DND-41 (cell line): ENCODE data around the gene TENT4B.

Experiments
- ATAC-seq: fragments of 200-7000 bp; cut with Tn5 transposase; 3 replicates; pipeline ENCODE4 v1.9.1; 2021; ENCODE audit warnings: low read depth; ENCODE audit not compliant: insufficient read depth
- DNase-seq: peaks from one replicate; pipeline ENCODE4 v3.0.0-alpha.2; 2020
- H2AFZ ChIP-seq: 2 replicates; pipeline ENCODE4 v1.6.0; 2012; ENCODE audit warnings: low read depth, low read length
- H3K27ac ChIP-seq: 2 replicates; pipeline ENCODE4 v1.5.1; 2012; ENCODE audit warnings: low read length, inconsistent platforms
- H3K27me3 ChIP-seq: fragments of 200-600 bp; sonication (generic); 2 replicates; pipeline ENCODE4 v1.6.0; 2012; ENCODE audit warnings: low read length, mild to moderate bottlenecking, inconsistent platforms; ENCODE audit not compliant: insufficient read depth, poor library complexity
- H3K36me3 ChIP-seq: 2 replicates; pipeline ENCODE4 v1.5.1; 2012; ENCODE audit warnings: low read length, inconsistent platforms; ENCODE audit not compliant: insufficient read depth
- H3K4me1 ChIP-seq: 2 replicates; pipeline ENCODE4 v1.5.1; 2012; ENCODE audit warnings: mild to moderate bottlenecking, low read length; ENCODE audit not compliant: insufficient read depth
- H3K4me2 ChIP-seq: 2 replicates; pipeline ENCODE4 v1.6.0; 2012; ENCODE audit warnings: mild to moderate bottlenecking, moderate library complexity, low read length, inconsistent platforms; ENCODE audit not compliant: insufficient read depth
- H3K4me3 ChIP-seq, 2 experiments: fragments of 200-600 bp in 1 of 2; shearing (Covaris generic) in 1 of 2; 2 replicates each; pipeline ENCODE4 v1.5.1; 2012 to 2016; ENCODE audit warnings: inconsistent platforms in 2 of 2, low read length in 2 of 2, mild to moderate bottlenecking in 2 of 2, low read depth in 1 of 2, moderate library complexity in 1 of 2
- H3K79me2 ChIP-seq: 2 replicates; pipeline ENCODE4 v1.6.0; 2012; ENCODE audit warnings: low read length, inconsistent platforms; ENCODE audit not compliant: insufficient read depth
- H3K9ac ChIP-seq: 2 replicates; pipeline ENCODE4 v1.6.0; 2012; ENCODE audit warnings: low read depth, mild to moderate bottlenecking, inconsistent platforms, low read length, moderate library complexity
- H3K9me3 ChIP-seq: 2 replicates; pipeline ENCODE4 v1.5.1; 2012; ENCODE audit warnings: low read length, moderate library complexity, mild to moderate bottlenecking, inconsistent platforms; ENCODE audit not compliant: insufficient read depth, severe bottlenecking
- H4K20me1 ChIP-seq: 2 replicates; pipeline ENCODE4 v1.6.0; 2012; ENCODE audit warnings: low read length; ENCODE audit not compliant: insufficient read depth
- EZH2 ChIP-seq: IDR thresholded peaks from 3 replicates; pipeline ENCODE4 v1.6.1; 2012; ENCODE audit warnings: borderline replicate concordance, low read depth, mild to moderate bottlenecking, moderate library complexity, low read length, inconsistent platforms; ENCODE audit not compliant: severe bottlenecking
- TF ChIP-seq, protein P1 (sequence below): IDR thresholded peaks from 2 replicates; pipeline ENCODE4 v1.5.1; 2012; ENCODE audit warnings: borderline replicate concordance, low read length, moderate library complexity, mild to moderate bottlenecking; ENCODE audit not compliant: poor library complexity, severe bottlenecking; ENCODE audit errors: extremely low read depth

TENT4B gene

DNA sequence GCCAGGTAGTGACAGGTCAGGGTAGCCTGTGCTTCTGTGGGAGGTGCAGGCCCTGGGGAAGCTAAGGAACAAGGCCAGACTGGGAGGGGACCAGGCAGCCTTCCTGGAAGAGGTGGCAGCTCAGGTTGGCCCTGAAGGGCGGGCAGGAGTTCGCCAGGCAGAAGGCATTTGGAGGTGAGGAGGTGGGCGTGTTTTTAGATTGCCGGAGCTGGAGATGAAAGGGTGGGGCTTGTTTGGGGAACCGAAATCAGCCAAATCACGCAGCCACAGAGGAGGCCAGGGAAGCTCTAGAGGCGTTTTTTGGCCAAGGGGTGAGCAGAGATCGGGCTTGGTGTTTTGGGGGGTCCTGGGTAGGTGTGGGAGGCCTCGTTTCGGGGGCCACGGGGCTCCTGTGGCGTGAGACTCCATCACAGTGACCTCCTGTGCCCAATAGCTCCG lies 120.8 kb downstream of the TENT4B start:
- no peak overlapping the region for H3K9ac ChIP-seq
- no peaks in the 10 kb centered on the region for H3K79me2 ChIP-seq
- H3K9me3 ChIP-seq, result no peaks in the 10 kb centered on the region
- TF ChIP-seq EZH2, result no peak
- TF ChIP-seq, protein P1, sequence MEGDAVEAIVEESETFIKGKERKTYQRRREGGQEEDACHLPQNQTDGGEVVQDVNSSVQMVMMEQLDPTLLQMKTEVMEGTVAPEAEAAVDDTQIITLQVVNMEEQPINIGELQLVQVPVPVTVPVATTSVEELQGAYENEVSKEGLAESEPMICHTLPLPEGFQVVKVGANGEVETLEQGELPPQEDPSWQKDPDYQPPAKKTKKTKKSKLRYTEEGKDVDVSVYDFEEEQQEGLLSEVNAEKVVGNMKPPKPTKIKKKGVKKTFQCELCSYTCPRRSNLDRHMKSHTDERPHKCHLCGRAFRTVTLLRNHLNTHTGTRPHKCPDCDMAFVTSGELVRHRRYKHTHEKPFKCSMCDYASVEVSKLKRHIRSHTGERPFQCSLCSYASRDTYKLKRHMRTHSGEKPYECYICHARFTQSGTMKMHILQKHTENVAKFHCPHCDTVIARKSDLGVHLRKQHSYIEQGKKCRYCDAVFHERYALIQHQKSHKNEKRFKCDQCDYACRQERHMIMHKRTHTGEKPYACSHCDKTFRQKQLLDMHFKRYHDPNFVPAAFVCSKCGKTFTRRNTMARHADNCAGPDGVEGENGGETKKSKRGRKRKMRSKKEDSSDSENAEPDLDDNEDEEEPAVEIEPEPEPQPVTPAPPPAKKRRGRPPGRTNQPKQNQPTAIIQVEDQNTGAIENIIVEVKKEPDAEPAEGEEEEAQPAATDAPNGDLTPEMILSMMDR, result no peak
- no peaks in the 10 kb centered on the region for H3K27me3 ChIP-seq
- H2AFZ ChIP-seq, result no peak overlapping the region
- DNase-seq, result no peak
- no peak for ATAC-seq
- H3K36me3 ChIP-seq, result no peaks in the 10 kb centered on the region
- no peak overlapping the region for H3K27ac ChIP-seq
- 0 out of 2 replicates have a peak, but pooled peaks cover 4% of the 10 kb centered on the region for H4K20me1 ChIP-seq
- no peak overlapping the region for H3K4me2 ChIP-seq
- no peaks in the 10 kb centered on the region for H3K4me1 ChIP-seq
- H3K4me3 ChIP-seq, result no peak overlapping the region

DNA sequence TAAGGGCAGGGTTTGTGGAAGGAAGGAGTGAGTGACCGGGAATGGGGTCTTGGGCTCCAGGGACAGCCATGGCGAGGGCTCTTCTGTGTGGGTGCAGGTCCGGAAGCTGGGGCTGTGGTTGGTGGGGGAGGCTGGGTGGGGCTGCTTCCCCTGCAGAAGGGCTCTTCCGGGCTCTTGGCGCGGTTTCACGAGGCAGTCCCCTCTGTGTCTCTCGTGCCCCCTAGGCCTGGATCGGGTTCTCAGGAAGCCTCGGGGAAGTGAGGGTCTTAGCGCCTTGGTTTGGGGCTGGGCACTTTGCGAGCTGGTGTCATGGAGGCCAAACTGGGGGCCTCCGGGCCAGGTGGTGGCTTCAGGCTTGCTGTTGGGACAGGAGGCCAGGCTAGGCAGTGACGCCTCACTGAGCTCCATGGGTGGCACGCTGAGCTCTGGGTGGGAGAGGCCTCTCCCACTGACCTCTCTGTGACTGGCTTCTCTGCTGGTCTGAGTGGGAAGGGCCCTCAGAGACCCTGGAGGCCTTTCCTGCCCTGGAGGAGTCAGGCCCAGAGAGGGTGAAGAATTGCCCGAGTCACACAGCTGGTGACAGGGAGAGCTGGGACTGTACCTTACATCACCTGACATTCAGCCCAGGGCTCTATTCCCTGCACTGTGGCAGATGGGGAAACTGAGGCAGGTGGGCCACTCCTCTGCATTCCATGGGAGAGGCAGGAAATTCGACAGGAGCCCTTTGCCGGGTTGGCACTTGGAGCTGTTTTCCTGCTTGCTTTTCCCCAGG lies 121.4 kb downstream of the TENT4B start:
- Histone ChIP-seq H3K79me2 (no peaks in the 10 kb centered on the region), H3K27me3 (no peaks in the 10 kb centered on the region), H3K36me3 (no peaks in the 10 kb centered on the region), H3K4me2 (no peak overlapping the region), H3K27ac (no peak overlapping the region), H3K4me1 (no peaks in the 10 kb centered on the region), H4K20me1 (peaks cover 4% of the 10 kb centered on the region; the same call in 1 of the 2 replicates), H2AFZ (no peak overlapping the region), H3K9me3 (no peaks in the 10 kb centered on the region), H3K9ac (no peak overlapping the region), H3K4me3 (no peak overlapping the region)
- ATAC-seq (peak; percentile 67), DNase-seq (peak; percentile 39)
- no peak for TF ChIP-seq EZH2
- TF ChIP-seq, protein P1, result no peak

DNA sequence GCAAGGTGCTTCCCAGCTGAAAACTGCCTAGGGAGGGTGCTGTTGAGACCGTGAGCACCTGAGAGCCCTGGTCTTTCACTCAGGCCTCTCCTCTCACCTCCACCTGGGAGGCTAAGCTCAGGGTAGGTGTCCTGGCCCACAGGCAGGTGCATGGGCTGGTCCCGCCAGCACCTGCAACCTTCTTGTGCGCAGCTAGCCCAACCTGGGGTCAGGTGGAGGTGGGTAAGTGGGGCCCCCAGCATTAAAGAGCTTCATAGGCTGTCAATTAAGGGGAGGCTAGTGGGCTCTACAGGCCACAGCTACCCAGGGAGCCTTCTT lies 122.0 kb downstream of the TENT4B start:
- Histone ChIP-seq H3K79me2 (no peaks in the 10 kb centered on the region), H3K9me3 (no peaks in the 10 kb centered on the region), H3K4me3 (no peak overlapping the region), H2AFZ (no peak overlapping the region), H4K20me1 (peaks cover 4% of the 10 kb centered on the region; the same call in 1 of the 2 replicates), H3K36me3 (no peaks in the 10 kb centered on the region), H3K27ac (no peak overlapping the region), H3K4me2 (no peak overlapping the region), H3K9ac (no peak overlapping the region), H3K27me3 (no peaks in the 10 kb centered on the region), H3K4me1 (no peaks in the 10 kb centered on the region)
- TF ChIP-seq EZH2, result no peak
- TF ChIP-seq, protein P1, result no peak
- no peak for ATAC-seq
- DNase-seq, result no peak
